Measurements from ENCODE around the gene RASA3. TPM values are rescaled to one million over a fixed set of nuclear protein-coding genes. Genes with fewer than 3 reads are reported as not detected.

RASA3 gene
- total RNA-seq, 1 donor from 2014 or later, result 12.7 TPM

DNA sequence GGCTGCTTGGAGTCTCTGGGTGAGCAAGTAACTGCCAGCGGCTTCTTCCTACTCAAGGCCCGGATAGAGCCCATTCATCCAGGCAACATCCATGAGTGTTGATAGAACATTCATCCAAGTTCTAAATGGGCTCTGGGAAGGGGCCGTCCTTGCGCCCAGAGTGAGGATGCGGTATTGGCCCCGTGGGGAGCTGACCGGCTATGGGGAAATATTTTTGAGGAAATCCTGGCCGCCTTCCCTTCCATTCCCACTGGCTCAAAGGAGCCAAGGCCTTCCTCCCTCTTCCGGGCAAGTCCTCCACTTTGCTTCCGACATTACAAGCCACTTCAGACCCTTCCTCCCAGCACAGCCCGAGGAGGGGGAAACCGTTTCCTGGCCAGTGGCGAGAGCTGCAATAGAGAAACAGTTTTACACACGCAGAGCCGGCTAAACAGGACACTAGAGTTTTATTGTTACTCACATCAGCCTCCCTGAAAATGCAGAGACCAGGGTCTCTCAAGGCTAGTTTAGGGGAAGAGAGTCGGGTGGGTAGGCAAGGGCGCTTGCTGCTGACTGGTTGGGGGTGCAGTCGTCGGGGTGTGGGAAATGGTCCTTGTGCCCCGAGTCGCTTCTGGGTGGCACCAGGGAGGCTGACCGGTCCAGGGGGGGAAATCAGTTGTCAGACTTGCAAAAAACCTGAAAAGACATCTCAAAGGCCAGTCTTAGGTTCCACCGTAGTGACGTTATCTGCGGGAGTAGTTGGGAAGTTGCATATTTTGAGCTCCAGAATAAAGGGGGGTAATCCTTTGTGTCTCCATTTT is 196.1 kb downstream of the RASA3 start:
- DNase-seq (ENCODE audit: missing footprints) (no peak), ATAC-seq (no peak)
- intact Hi-C loops (cut with DNase I), result no loop called here

GRCh38 chr13:113935001-113935844 is 197.2 kb downstream of the RASA3 start:
- ATAC-seq (no peak), DNase-seq (ENCODE audit: missing footprints) (no peak)
- intact Hi-C loops (cut with DNase I), result no loop called here

DNA sequence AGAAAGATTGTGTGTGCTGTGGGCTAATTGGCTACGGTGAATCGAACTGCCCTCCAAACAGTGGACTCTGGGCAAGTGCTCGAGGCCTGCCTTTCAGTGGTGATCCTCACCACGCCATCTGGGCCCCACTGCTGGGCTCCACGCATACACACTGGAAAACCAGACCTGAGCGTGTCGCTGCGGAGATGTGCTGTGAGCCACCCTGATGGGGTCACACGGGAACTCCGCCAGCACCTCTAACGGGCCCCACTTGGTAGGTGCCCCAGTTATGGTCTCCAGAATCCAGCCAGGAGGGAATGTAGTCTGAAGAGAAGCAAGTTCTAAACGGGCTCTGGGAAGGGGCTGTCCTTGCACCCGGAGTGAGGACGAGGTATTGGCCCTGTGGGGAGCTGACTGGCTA is 197.8 kb downstream of the RASA3 start:
- intact Hi-C loops (cut with DNase I), result no loop called here
- ATAC-seq, result no peak
- no peak for DNase-seq (ENCODE audit: missing footprints)

DNA sequence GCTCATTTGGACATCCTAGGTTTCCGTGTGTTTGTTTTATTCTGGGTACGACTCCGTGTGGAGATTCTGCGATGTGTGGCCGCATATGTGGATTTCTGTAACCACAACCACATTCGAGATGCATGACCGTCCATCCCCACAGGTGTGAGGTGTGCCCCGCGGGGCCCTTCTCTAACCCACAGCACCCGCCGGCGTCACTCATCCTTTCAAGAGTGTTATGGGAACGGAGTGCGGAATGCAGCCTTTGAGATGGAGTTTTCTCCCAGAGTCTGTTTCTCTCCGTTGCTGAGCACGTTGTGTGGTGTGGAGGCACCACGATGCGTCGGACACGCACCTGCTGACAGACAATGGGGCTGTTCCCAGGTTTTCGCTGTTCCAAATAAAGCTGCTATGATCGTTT is 198.5 kb downstream of the RASA3 start:
- DNase-seq (ENCODE audit: missing footprints), result no peak
- ATAC-seq, result no peak
- intact Hi-C loops (cut with DNase I), result no loop called here

DNA sequence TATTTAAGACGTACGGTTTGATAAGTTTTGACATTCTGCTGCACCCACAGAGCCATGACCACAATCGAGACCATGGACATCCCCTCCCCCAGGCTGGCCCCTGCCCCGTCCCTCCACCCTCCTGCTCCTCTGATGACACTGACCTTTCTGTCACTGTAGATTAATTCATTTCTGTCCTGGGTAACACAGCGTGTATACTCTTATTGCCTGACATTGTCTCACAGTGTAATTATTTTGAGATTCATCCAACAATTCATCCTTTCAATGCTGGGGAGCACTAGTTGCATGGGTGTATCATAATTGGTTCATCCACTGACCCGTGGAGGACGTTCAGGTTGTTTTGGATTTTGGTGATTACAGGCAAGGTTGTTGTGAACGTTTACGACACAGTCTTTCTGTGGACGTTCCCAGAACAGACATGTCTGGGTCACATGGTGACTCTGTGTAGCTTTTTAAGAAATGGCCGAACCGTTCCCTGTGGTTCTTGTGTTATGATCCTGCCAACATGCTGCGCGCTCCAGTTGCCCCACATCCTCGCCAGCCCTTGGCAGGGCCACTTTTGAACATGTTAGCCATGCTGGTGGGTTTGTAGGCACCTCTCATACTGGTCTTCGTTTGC is 200.5 kb downstream of the RASA3 start:
- intact Hi-C loops (cut with DNase I), result no loop called here
- DNase-seq (ENCODE audit: missing footprints) (no peak), ATAC-seq (no peak)

DNA sequence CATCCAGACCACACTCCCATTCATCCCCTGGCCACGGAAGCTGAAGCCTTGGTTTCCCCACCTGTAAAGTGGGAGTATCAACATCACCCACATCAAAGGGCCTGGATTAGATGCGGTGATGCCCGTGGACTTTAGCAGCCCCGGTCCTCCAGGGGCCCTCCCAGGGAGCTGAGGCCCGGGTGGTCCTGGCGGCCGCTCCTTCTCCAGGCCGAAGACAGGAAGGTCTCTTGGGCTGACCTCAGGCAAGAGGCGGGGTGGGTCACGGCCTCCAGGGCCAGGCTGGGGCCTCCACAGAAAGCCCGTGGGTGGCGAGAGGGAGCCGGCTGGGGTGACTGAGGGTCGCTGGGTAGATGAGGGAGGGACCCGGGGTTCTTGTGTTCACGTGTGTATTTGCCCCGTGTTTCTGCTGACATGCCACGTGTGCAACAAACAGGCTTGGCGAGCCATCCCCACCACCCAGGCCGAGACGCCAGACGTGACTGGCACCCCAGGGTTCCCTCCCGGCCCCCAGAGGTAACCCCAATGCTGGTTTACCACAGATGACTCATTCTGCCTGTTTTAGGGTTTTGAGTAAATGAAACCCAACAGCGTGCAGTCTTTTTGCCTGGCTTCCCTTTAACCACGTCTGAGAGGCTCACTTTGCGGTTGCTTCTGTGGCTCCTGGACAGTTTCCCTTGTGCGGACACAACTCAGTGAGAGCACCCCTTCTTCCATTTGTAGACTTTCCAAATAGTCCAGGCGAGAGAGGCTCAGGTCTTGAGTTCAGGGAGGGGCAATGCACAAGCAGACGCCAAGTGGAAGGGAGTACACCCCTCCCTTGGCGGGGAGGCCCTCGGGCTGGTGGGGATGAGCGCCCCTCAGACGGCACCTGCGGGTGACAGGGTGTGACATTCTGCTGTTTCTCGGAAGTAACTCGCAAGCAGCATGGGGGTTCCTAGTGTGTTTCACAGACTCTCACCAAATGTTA is 201.5 kb downstream of the RASA3 start:
- ATAC-seq (no peak), DNase-seq (ENCODE audit: missing footprints) (no peak)
- intact Hi-C loops (cut with DNase I), result no loop called here

- intact Hi-C loops (cut with DNase I), result no loop called here
- ATAC-seq (no peak), DNase-seq (ENCODE audit: missing footprints) (no peak)
These were observed 202.5 kb downstream of the RASA3 start for GRCh38 chr13:113929628-113930615.

DNA sequence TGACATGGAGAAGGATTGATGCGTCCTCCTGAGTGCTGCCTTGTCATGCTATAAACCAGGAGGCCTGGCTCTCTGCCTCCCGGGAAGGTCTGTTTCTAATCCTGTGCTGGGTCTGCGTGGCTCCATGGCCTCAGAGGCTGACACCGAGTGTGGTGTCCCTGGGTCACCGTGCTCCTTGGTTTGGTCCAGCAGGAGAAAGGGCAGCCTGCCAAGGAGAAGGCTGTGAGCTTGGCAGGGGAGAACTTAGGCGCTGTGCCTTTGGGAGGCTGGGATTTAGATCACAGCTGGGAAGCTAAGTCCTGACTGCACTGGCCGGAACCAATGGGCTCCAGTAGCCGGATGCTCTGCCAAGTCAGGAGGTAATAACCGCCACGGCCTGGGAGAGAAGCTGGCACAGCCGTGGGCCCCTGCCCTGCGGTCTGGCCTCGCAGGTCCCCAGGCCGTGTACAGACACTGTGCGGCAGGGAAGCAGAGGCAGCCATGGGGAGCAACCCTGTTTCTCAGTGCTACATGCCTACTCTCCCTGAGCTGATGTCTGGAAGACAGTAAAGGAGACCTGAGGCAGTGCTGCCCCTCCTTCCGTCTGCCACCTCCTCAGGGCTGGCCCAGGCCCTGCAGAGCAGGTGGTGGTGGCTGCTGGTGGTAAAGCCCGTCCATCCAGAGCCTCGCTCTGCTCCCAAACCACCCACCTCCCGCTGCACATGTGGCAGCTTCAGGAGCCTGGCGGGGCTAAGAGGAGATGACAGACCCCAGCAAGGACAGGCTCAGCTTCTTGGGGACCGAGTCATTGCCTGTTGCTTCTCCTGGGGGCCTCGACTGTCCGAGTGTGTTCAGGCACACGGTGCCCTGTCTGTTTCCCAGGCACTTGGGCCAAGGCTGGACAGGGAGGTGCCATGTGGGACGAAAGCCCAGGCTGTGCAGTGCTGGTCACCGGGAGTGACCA is 203.5 kb downstream of the RASA3 start:
- intact Hi-C loops (cut with DNase I), result no loop called here
- DNase-seq (ENCODE audit: missing footprints), result peak; percentile 91
- ATAC-seq, result peak; percentile 89

Other genes with a start within 250 kb of the RASA3 start
- gene C13orf46, start 158.5 kb downstream of the RASA3 start, total RNA-seq, result 0.32 TPM
- gene CFAP97D2, start 46.6 kb upstream of the RASA3 start, total RNA-seq, result not detected
- 36.7 TPM for gene CDC16, start 102.3 kb upstream of the RASA3 start, total RNA-seq
- 19.3 TPM for gene UPF3A, start 149.0 kb upstream of the RASA3 start, total RNA-seq
- gene CHAMP1, start 181.9 kb upstream of the RASA3 start, total RNA-seq, result 7.7 TPM

All from Right ventricle myocardium inferior (tissue), 1 donor.